ENCODE results near the gene CST9.
"Not testable (repeated sequence)": the region's sequence is repeated elsewhere in the genome, so short reads cannot be mapped to it uniquely, and the experiment has no call there.

Gene CST9

GRCh38 chr20:23584434-23585199, 21.1 kb downstream of the CST9 start:
- H3K9me3 ChIP-seq (ENCODE audit: insufficient read depth, low read length, severe bottlenecking) = no peaks in the 10 kb centered on the region
- no peak overlapping the region for H3K4me2 ChIP-seq (ENCODE audit: insufficient read depth, low read length)
- no peak for DNase-seq

DNA sequence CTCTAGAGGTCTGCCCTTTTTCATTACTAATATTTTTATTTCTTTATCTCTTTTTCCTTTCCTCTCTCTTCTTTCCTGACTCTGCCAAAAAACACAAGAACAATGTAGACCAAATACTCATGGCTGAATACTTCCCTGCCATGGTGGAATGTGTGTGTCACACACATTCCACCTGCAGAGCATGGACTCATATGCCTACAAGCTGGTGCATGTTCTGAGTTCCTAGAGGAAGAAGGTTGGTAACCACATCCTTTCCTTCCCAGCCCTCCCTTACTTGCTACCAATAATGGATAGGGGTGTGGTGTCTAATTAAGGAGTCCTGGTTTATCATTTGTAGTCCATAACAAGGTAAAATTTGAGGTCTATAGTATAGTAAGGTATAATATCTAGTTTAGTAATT, 22.2 kb downstream of the CST9 start:
- no peaks in the 10 kb centered on the region for H3K9me3 ChIP-seq (ENCODE audit: insufficient read depth, low read length, severe bottlenecking)
- no peak overlapping the region for H3K4me2 ChIP-seq (ENCODE audit: insufficient read depth, low read length)
- H3K36me3 ChIP-seq (ENCODE audit: insufficient read depth, low read length) = no peaks in the 10 kb centered on the region
- TF ChIP-seq CTCF (IDR thresholded peaks at IDR 0.05; ENCODE audit: borderline replicate concordance, extremely low read depth, low read length, poor library complexity, severe bottlenecking) = no peak
- no peak for TF ChIP-seq EZH2 (IDR thresholded peaks at IDR 0.05; ENCODE audit: borderline replicate concordance, low read depth, low read length, severe bottlenecking)
- H2AFZ ChIP-seq (ENCODE audit: low read depth, low read length) = no peak overlapping the region
- no peak for DNase-seq
- peak; percentile 22; the same call in 1 of the 3 replicates for ATAC-seq (ENCODE audit: insufficient read depth, low read depth)
- peaks cover 37% of the 10 kb centered on the region for H3K27me3 ChIP-seq (ENCODE audit: insufficient read depth, low read length, poor library complexity)
- no peaks in the 10 kb centered on the region for H3K4me1 ChIP-seq (ENCODE audit: insufficient read depth, low read length)
- H4K20me1 ChIP-seq (ENCODE audit: insufficient read depth, low read length) = no peaks in the 10 kb centered on the region; the same call in 1 of the 2 replicates
- no peak overlapping the region for H3K4me3 ChIP-seq (ENCODE audit: low read depth in 1 of 2, low read length in 2 of 2)
- no peak overlapping the region for H3K27ac ChIP-seq (ENCODE audit: low read length)
- H3K9ac ChIP-seq (ENCODE audit: low read depth, low read length) = no peak overlapping the region
- H3K79me2 ChIP-seq (ENCODE audit: insufficient read depth, low read length) = no peaks in the 10 kb centered on the region

More at GRCh38 chr20:23584434-23585199, 21.1 kb downstream of the CST9 start:
- Histone ChIP-seq H3K36me3 (ENCODE audit: insufficient read depth, low read length) (no peaks in the 10 kb centered on the region), H3K4me1 (ENCODE audit: insufficient read depth, low read length) (no peaks in the 10 kb centered on the region), H3K27ac (ENCODE audit: low read length) (no peak overlapping the region), H3K4me3 (ENCODE audit: low read depth in 1 of 2, low read length in 2 of 2) (no peak overlapping the region), H2AFZ (ENCODE audit: low read depth, low read length) (no peak overlapping the region), H3K79me2 (ENCODE audit: insufficient read depth, low read length) (no peaks in the 10 kb centered on the region), H4K20me1 (ENCODE audit: insufficient read depth, low read length) (no peaks in the 10 kb centered on the region; the same call in 1 of the 2 replicates), H3K27me3 (ENCODE audit: insufficient read depth, low read length, poor library complexity) (peaks cover 33% of the 10 kb centered on the region), H3K9ac (ENCODE audit: low read depth, low read length) (no peak overlapping the region)
- no peak for ATAC-seq (ENCODE audit: insufficient read depth, low read depth)
- no peak for TF ChIP-seq EZH2 (IDR thresholded peaks at IDR 0.05; ENCODE audit: borderline replicate concordance, low read depth, low read length, severe bottlenecking)
- no peak for TF ChIP-seq CTCF (IDR thresholded peaks at IDR 0.05; ENCODE audit: borderline replicate concordance, extremely low read depth, low read length, poor library complexity, severe bottlenecking)

DNA sequence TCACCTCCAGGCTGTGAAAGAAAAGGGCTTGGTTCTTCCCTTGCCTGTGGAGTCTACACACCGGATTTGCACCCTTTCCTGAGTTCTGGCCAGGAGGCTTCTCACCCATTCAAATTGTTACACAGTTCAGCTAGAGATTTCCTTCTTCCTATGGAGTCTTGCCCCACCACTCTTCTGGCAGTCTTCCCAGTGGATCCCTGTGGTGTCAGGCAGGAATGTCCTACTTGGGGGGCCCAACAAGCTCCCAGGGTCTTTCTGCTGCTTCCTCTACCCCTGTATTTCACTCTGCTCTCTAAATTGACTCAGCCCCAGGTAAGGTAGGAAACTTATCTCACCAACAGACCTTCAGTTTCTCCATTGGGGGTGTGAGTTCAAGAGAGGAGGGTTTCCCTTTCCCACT, 23.4 kb downstream of the CST9 start:
- Histone ChIP-seq H3K4me3 (ENCODE audit: low read depth in 1 of 2, low read length in 2 of 2) (no peak overlapping the region), H3K36me3 (ENCODE audit: insufficient read depth, low read length) (no peaks in the 10 kb centered on the region)

GRCh38 chr20:23581833-23582232, 23.9 kb downstream of the CST9 start:
- H2AFZ ChIP-seq (ENCODE audit: low read depth, low read length); H3K27ac ChIP-seq (ENCODE audit: low read length); H3K79me2 ChIP-seq (ENCODE audit: insufficient read depth, low read length); H3K4me1 ChIP-seq (ENCODE audit: insufficient read depth, low read length); H3K36me3 ChIP-seq (ENCODE audit: insufficient read depth, low read length); DNase-seq; ATAC-seq (ENCODE audit: insufficient read depth, low read depth); H3K9me3 ChIP-seq (ENCODE audit: insufficient read depth, low read length, severe bottlenecking); H3K9ac ChIP-seq (ENCODE audit: low read depth, low read length); H3K4me2 ChIP-seq (ENCODE audit: insufficient read depth, low read length); H3K4me3 ChIP-seq (ENCODE audit: low read depth in 1 of 2, low read length in 2 of 2); H4K20me1 ChIP-seq (ENCODE audit: insufficient read depth, low read length): not testable (repeated sequence)
- H3K27me3 ChIP-seq (ENCODE audit: insufficient read depth, low read length, poor library complexity) = peaks cover 41% of the 10 kb centered on the region

More for the DNA sequence above, 23.4 kb downstream of the CST9 start:
- Histone ChIP-seq H3K4me1 (ENCODE audit: insufficient read depth, low read length) (no peaks in the 10 kb centered on the region), H3K27me3 (ENCODE audit: insufficient read depth, low read length, poor library complexity) (peaks cover 37% of the 10 kb centered on the region), H3K9me3 (ENCODE audit: insufficient read depth, low read length, severe bottlenecking) (no peaks in the 10 kb centered on the region), H3K27ac (ENCODE audit: low read length) (no peak overlapping the region), H2AFZ (ENCODE audit: low read depth, low read length) (no peak overlapping the region), H3K9ac (ENCODE audit: low read depth, low read length) (no peak overlapping the region), H3K4me2 (ENCODE audit: insufficient read depth, low read length) (no peak overlapping the region), H3K79me2 (ENCODE audit: insufficient read depth, low read length) (no peaks in the 10 kb centered on the region), H4K20me1 (ENCODE audit: insufficient read depth, low read length) (no peaks in the 10 kb centered on the region; the same call in 1 of the 2 replicates)
- no peak for ATAC-seq (ENCODE audit: insufficient read depth, low read depth)
- no peak for DNase-seq
- TF ChIP-seq CTCF (IDR thresholded peaks at IDR 0.05; ENCODE audit: borderline replicate concordance, extremely low read depth, low read length, poor library complexity, severe bottlenecking) (no peak), EZH2 (IDR thresholded peaks at IDR 0.05; ENCODE audit: borderline replicate concordance, low read depth, low read length, severe bottlenecking) (no peak)

Measured in DND-41 (cell line).